Measurements from ENCODE around the gene RGS5. TPM values are rescaled to one million over a fixed set of nuclear protein-coding genes. Genes with fewer than 3 reads are reported as not detected.

The RGS5 gene
- polyA plus RNA-seq, 1 of the 3 experiments (the other 2 are of a cell fraction): 260 TPM

DNA sequence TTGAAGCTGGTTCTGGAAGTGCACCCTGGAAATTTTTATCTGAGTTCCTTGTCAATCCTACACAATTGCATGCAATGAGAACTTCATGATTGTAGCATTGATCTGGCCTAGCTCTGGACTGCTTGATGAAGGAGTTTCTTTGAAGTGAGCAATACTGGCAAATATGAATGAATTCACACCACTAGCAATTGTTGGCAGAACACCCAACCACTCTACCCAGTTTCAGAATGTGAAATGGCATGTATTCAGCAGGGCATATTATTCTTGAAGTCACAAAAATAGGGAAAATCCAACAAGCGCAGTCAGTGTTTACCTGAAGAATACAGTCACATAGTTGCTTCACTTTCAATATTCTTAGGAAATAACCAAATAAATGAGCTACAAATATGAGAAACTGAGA, 57.3 kb downstream of the RGS5 start:
- H4K20me1 ChIP-seq (ENCODE audit: insufficient read depth): no peaks in the 10 kb centered on the region
- H3K36me3 ChIP-seq (replicated peaks in 1 of 2; ENCODE audit: control insufficient read depth in 1 of 2, insufficient read depth in 2 of 2, low read length in 1 of 2): peaks cover 23 to 80% of the 10 kb centered on the region in 2 experiments
- no peak for DNase-seq
- CTCF ChIA-PET: interaction anchor here (0.8 to 1.3 kb wide), 3 partner anchors 10 to 170 kb away, joined by 3 to 6 read pairs (median 3); no protein-coding TSS in a partner anchor
- TF ChIP-seq EP300 (IDR thresholded peaks at IDR 0.05; ENCODE audit: borderline replicate concordance in 1 of 2, low read depth in 1 of 2, low read length in 1 of 2): no peak
- TF ChIP-seq MXI1 (IDR thresholded peaks at IDR 0.05; ENCODE audit: low read depth, low read length): no peak
- TF ChIP-seq RFX5 (IDR thresholded peaks at IDR 0.05; ENCODE audit: low read length): no peak
- no peak for TF ChIP-seq YY1 (IDR thresholded peaks at IDR 0.05; ENCODE audit: low read depth)
- TF ChIP-seq SIN3A (IDR thresholded peaks at IDR 0.05; ENCODE audit: borderline replicate concordance, low read depth, low read length): no peak
- no peak for TF ChIP-seq RAD21 (IDR thresholded peaks at IDR 0.05; ENCODE audit: low read length)
- TF ChIP-seq FOSL2 (IDR thresholded peaks at IDR 0.05; ENCODE audit: borderline replicate concordance, low read depth): no peak
- TF ChIP-seq FOXM1 (IDR thresholded peaks at IDR 0.05; ENCODE audit: low read depth): no peak
- TF ChIP-seq POLR2AphosphoS5 (IDR thresholded peaks at IDR 0.05; ENCODE audit: low read depth, low read length): no peak
- no peak for TF ChIP-seq USF2 (IDR thresholded peaks at IDR 0.05; ENCODE audit: borderline replicate concordance, low read depth, low read length)
- no peak for TF ChIP-seq GABPA (IDR thresholded peaks at IDR 0.05; ENCODE audit: low read depth)
- TF ChIP-seq PBX3 (IDR thresholded peaks at IDR 0.05): no peak
- TF ChIP-seq EZH2phosphoT487 (IDR thresholded peaks at IDR 0.05; ENCODE audit: borderline replicate concordance, low read depth): no peak
- TF ChIP-seq TEAD4 (IDR thresholded peaks at IDR 0.05; ENCODE audit: borderline replicate concordance, insufficient read depth): no peak
- TF ChIP-seq, protein P1, sequence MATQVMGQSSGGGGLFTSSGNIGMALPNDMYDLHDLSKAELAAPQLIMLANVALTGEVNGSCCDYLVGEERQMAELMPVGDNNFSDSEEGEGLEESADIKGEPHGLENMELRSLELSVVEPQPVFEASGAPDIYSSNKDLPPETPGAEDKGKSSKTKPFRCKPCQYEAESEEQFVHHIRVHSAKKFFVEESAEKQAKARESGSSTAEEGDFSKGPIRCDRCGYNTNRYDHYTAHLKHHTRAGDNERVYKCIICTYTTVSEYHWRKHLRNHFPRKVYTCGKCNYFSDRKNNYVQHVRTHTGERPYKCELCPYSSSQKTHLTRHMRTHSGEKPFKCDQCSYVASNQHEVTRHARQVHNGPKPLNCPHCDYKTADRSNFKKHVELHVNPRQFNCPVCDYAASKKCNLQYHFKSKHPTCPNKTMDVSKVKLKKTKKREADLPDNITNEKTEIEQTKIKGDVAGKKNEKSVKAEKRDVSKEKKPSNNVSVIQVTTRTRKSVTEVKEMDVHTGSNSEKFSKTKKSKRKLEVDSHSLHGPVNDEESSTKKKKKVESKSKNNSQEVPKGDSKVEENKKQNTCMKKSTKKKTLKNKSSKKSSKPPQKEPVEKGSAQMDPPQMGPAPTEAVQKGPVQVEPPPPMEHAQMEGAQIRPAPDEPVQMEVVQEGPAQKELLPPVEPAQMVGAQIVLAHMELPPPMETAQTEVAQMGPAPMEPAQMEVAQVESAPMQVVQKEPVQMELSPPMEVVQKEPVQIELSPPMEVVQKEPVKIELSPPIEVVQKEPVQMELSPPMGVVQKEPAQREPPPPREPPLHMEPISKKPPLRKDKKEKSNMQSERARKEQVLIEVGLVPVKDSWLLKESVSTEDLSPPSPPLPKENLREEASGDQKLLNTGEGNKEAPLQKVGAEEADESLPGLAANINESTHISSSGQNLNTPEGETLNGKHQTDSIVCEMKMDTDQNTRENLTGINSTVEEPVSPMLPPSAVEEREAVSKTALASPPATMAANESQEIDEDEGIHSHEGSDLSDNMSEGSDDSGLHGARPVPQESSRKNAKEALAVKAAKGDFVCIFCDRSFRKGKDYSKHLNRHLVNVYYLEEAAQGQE (IDR thresholded peaks at IDR 0.05; ENCODE audit: low read depth, low read length): no peak
- TF ChIP-seq NFIC (IDR thresholded peaks at IDR 0.05; ENCODE audit: borderline replicate concordance): no peak
- TF ChIP-seq NRF1 (IDR thresholded peaks at IDR 0.05; ENCODE audit: low read depth, low read length): no peak
- no peak for TF ChIP-seq TAF1 (IDR thresholded peaks at IDR 0.05; ENCODE audit: borderline replicate concordance, low read depth, low read length)
- no peak for TF ChIP-seq JUND (IDR thresholded peaks at IDR 0.05)
- 89% methylated on average over 1 of the region's 1 CpG for WGBS (ENCODE audit: low lambda C conversion rate)
- no peaks in the 10 kb centered on the region for H3K9me2 ChIP-seq
- H2AFZ ChIP-seq (ENCODE audit: low read depth): no peak overlapping the region
- H3F3A ChIP-seq (replicated peaks; ENCODE audit: insufficient read depth): no peaks in the 10 kb centered on the region
- H3K27me3 ChIP-seq (ENCODE audit: insufficient read depth): no peaks in the 10 kb centered on the region
- no peaks in the 10 kb centered on the region for H3K9me3 ChIP-seq
- POLR2A ChIA-PET: interaction anchor here (1.0 kb wide), 1 partner anchor 57 kb away, joined by 3 read pairs; the partner anchor contains the start of gene RGS5
- H3K79me2 ChIP-seq (ENCODE audit: insufficient read depth): no peaks in the 10 kb centered on the region
- H3K4me3 ChIP-seq (ENCODE audit: low read depth in 2 of 2, low read length in 1 of 2): no peak overlapping the region
- H3K27ac ChIP-seq (ENCODE audit: low read depth in 2 of 2, low read length in 1 of 2): peak overlapping the region in 1 of 2 experiments; percentile 45; a peak in 2 of 4 replicates
- H3K4me1 ChIP-seq (ENCODE audit: control insufficient read depth in 1 of 2, insufficient read depth in 2 of 2, low read depth in 1 of 2, low read length in 1 of 2): peaks cover 7 to 33% of the 10 kb centered on the region in 2 experiments; a peak in 3 of 4 replicates
- no peak overlapping the region for H3K4me2 ChIP-seq
- H3K9ac ChIP-seq: no peak overlapping the region

All from SK-N-SH (cell line).